Activated T-helper 1 cell treated with Interleukin-2 at 50 U/mL for 16 hours (primary cell): ENCODE results near the gene TMEM167B.

Source experiments
- DNase-seq: peaks from one replicate; pipeline ENCODE4 v3.0.0-alpha.2; 2020; ENCODE audit warnings: low read depth

Gene TMEM167B

GRCh38 chr1:109083501-109083900 lies 7.1 kb upstream of the TMEM167B start:
- DNase-seq, result no peak

- DNase-seq, result no peak
Measured at GRCh38 chr1:109083923-109084322, 6.6 kb upstream of the TMEM167B start.

DNA sequence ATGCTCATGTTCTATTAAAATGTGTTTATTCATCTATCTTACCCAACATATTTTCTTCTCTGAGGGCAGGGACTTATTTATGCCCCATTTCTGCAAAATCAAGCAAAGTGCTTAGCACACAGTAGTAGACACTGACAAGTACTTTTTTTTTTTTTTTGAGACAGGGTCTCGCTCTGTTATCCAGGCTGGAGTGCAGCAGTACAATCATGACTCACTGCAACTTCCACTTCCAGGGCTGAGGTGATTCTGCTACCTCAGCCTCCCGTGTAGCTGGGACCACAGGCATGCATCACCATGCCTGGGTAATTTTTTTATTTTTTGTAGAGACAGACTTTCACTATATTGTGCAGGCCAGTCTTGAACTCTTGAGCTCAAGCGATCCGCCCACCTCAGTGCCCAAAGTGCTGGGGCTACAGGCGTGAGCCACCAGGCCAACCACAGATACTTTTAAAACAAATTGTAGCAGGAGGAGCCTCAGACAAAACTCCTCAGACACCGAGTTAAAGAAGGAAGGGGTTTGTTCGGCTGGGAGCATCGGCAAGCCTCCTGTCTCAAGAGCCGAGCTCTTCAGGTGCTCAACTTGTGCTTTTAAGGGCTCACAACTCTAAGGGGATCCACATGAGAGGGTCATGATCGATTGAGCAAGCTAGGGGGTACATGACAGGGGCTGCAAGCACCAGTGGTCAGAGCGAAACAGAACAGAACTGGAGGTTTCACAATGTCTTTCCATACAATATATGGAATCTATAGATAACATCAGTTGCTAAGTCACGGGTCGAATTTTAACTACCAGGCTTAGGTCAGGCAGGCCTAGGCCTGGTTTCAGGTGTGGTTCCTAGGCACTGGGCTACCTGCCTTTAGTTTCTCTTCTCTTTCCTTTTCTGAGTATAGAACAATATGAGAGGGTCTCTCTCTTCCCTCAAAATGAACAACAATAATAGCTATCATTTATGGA lies 5.7 kb upstream of the TMEM167B start:
- no peak for DNase-seq

GRCh38 chr1:109089242-109090015 lies 1.1 kb upstream of the TMEM167B start:
- peak; percentile 37 for DNase-seq

- no peak for DNase-seq
Measured at GRCh38 chr1:109091078-109091838, 694 bp downstream of the TMEM167B start.

GRCh38 chr1:109091839-109092193 lies 1.3 kb downstream of the TMEM167B start:
- no peak for DNase-seq

- DNase-seq, result no peak
Measured at GRCh38 chr1:109094377-109094803, 3.8 kb downstream of the TMEM167B start.

DNA sequence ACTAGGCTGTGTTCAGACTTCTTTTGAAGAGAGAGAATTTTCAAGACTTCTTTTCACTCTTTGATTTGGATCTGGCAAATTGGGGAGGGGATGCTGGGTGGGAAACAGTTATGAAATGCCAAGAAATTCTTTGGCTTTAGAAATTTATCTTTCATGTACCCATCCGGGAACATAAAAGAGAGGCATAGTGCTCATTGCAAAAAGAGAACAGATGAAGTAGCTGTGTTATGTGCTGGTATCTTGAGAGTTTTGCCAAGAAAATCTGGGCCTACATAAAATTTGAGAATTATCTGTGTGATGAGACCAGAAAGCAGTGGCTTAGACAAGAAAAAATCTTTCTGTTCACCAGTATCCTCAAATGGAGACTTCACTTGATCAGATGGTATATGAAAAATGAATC lies 4.3 kb downstream of the TMEM167B start:
- no peak for DNase-seq

- no peak for DNase-seq
Measured at GRCh38 chr1:109095631-109096030, 5.1 kb downstream of the TMEM167B start.

DNA sequence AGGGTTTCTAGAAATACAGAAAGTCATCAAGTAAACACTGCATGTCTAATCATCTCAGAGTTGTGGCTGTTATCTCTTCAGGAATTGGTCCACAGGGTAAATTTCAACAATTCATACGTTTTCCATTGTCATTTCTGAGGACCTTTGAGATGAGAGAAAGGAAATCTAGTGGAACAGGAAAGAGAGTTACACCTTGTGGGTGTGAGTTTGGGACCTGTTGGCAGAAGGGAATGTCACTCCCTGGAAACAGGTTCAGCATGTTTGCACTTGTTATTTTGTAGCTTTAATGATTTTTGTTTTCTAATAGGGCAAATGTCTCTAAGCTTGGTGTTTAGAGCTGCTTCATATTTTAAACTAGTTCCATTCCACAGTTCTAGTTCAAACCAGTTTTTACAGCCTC lies 5.6 kb downstream of the TMEM167B start:
- no peak for DNase-seq

GRCh38 chr1:109099938-109100773 lies 9.6 kb downstream of the TMEM167B start:
- DNase-seq, result peak; percentile 95

DNA sequence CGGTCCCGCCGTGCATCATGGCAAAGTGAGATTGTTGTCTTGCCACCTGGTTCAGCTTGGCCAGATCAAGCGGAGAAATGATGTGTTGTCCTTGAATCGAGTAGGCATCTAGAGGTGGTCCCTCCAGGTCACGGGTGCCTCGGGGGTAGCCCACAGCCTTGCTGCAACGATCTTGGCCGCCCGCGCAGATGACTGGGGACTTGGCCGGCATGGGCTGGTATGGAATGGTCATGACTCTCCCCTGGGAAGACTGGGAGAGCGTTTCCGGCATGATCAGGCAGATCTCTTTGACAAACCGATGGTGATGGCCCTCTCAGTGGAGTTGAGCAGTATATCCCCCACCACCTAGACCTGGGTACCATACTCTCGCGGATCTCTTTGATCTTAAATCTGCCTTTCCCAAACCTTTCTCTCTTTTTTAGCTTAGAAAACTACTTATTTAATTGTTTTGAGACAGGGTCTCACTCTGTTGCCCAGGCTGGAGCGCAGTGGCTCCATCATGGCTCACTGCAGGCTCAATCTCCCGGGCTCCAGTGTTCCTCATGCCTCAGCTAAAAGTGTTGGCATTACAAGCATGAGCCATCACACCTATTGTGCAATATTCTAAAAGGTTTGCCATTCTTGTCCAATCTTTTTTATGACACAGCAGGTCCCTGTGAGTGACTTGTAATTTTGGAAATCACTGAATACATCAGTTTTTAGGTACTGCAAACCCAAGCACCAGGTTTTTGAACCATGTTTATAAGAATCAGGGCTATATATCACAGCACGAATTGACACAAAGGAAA lies 14.0 kb downstream of the TMEM167B start:
- DNase-seq, result no peak

GRCh38 chr1:109105881-109106280 lies 15.3 kb downstream of the TMEM167B start:
- no peak for DNase-seq

DNA sequence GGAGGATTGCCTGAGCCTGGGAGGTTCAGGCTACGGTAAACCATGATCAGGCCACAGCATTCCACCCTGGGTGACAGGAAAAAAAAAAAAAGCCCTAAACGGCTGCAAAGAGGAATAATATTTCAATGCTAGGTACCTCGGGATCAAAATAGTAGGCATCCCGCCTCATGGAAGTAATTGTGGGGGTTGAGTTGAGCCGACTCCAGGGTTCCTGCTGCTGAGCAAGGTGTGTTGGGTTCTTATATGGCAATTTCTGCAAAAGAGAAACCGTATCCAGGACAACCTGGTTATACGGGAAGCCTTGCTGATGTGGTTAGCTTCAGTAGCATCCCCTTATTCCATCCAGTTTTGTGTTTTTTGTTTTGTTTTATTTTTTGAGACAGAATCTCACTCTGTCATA lies 17.2 kb downstream of the TMEM167B start:
- no peak for DNase-seq

DNA sequence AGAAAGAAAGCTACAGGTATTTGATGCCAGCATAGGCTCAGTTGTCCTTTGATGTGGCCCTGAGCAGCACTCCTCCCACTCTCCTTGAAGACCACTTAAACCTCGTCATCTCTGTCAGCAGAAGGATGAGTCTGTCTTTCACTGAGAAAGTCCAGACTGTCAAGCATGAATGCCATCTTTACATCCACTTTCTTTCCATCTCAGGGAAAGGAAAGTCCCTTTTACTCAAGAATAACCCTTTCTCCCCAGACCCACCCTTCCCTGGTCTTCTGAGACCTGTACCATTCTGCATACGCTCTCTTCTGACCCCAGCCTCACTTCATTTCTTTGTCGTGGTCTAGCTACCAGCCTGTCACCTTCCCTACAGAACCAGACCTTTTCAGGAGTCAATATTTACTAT lies 19.3 kb downstream of the TMEM167B start:
- DNase-seq, result no peak

DNA sequence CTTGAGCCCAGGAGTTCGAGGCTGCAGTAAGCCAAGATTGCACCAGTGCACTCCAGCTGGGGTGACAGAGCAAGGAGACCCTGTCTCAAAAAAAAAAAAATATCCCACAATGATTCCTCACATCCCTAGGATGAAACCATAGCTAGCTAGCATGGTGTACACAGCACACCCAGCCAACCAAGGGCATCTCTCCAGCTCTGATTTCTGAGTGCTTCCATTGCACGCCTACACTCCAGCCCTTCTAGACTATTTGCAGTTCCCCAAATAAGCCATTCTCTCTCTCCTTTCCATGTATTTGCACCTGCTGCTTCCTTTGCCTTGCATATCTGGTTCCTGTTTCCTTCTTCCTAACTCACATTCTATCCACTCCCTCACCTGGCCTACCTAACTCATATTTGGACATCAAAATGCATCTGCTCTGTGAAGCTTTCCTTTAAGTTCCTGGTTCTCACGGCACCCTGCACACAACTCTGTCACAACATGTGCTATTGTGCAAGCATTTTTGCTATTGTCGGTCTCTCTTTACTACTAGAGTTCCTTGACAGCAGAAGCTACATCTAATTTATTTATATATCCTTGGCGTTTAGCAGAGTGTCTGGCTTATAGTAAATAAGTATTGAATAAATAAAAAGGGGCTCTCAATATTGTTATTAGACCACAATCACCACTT lies 21.0 kb downstream of the TMEM167B start:
- no peak for DNase-seq

DNA sequence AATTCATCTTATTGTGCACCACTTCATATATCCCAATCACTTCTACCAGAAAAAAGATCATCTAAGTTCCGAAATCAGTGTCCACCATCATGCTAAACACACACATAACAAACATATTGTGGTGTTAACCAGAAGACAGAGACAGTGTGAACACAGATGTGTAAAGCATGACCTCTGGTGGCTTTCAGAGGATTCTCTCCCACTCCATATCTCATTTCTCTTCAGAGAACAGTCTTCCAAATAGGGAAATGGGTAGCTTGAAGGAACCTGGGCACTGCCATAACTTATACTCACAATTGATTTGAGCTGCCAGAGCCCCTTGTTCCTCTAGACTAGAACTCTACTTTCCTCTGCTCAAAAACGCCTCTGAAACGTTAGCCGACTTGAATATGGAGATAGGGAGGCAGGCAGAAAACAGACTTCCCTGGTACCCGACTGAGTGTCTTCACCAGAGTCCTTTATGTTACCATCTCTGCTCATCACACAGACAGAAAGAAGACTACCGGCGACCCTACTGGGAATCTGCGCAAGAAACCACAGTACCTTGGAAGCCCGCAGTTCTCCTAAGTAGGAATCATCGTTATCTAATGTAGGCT lies 21.6 kb downstream of the TMEM167B start:
- no peak for DNase-seq

DNA sequence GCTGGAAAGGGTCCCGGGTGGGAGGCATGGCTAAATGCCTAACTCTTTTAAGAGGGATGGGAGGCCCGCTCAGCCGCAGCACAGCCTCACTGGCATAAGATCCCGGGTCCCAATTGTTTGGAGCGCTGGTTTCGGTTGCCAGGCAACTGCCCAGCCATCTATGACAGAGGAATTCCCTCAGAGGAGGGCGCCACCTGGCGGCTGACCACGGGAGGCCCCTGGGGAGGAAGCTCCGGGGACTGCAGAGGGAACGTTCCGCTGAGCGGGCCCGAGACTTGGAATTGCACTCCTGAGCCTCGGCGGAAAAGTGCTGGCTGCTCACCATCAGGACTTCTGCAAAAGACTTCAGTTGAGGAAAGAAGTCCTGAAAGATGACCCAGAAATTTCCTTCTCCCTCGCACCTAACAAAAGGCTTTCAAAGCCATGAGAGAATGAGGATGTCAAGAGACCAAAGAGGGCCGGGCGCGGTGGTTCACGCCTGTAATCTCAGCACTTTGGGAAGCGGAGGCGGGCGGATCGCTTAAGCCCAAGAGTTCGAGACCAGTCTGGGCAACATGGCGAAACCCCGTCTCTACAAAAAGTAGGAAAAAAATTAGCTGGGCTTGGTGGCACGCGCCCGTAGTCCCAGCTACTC lies 22.2 kb downstream of the TMEM167B start:
- DNase-seq, result peak; percentile 80
